Kidney capillary endothelial cell (primary cell): Measurements from ENCODE around the gene ZNF25.
"Not testable (repeated sequence)": the region's sequence is repeated elsewhere in the genome, so short reads cannot be mapped to it uniquely, and the experiment has no call there.

Experiments used
- DNase-seq: peaks from one replicate; pipeline ENCODE4 v3.0.0-alpha.2; 2018; ENCODE audit warnings: low spot score

Gene ZNF25

DNA sequence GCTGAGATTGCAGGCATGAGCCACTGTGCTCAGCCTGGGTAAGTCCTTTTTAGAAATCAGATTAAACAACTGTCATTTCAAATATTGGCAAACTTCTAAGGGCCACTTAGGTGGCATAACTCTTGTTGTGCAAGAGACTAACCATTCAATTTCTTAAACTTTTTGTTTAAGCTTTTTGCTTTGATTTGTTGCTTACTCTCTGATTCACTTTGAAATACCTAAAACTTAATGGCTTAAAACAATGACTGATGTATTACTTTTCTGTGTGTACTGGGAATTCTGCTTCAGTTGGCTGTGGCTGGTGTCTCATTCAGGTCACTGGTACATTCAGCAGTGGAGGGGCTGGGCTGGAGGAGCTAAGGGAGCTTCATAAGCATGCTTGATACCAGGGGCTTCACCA lies 28.9 kb downstream of the ZNF25 start:
- no peak for DNase-seq

GRCh38 chr10:37937864-37938263 lies 38.6 kb downstream of the ZNF25 start:
- no peak for DNase-seq

DNA sequence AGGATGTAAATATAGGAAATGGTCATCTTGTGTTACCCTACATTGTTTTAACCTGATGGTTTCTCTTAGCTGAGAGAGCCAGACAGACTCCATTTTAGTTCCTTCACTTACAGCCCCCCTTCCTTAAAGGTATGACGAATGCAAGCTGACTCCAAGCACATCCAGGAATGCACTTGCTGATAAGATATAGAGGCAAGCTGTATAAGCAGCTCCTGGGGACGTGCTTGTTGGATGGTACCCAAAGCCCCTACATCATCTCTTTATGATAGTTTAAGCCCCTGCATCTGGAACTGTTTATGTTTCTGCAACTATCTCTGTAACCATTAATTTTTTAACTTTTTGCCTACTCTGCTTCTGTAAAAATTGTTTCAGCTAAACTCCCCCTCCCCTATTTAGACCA lies 41.7 kb downstream of the ZNF25 start:
- DNase-seq: no peak

DNA sequence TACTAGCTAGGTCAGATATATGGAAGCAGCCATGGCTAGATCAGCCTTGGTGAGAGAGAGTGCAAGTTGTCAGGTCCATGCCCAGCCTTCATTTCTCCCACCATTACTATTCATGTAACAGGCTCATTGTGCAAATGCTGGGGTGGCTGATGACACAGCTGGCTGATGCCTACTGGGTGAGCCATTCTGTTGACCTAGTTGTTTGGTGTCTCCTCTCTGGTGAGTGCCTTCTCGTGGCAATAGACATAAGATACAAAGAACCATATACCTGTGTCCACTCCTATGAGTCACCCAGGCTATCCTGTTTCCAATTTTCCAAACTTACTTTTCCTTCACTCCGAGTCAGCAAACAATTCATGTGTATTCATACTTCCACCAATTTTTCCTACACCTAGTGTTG lies 46.0 kb downstream of the ZNF25 start:
- DNase-seq: no peak

DNA sequence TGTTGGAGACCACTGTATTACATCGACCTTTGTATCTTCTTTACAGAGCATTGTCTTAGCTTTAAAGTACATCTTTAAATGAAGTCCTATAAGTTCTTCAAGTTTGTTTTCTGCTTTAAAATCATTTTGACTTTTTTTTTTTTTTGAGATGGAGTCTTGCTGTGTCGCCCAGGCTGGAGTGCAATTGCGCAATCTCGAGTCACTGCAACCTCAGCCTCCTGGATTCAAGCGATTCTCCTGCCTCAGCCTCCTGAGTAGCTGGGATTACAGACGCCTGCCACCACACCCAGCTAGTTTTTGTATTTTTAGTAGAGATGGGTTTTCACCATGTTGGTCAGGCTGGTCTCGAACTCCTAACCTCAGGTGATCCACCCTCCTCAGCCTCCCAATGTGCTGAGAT lies 68.3 kb downstream of the ZNF25 start:
- DNase-seq: not testable (repeated sequence)

GRCh38 chr10:37906382-37906781 lies 70.1 kb downstream of the ZNF25 start:
- no peak for DNase-seq
